Stomach (tissue), 9 donors: ENCODE data around the gene SPON2. TPM values are rescaled to one million over a fixed set of nuclear protein-coding genes. Genes with fewer than 3 reads are reported as not detected.
A peak's percentile ranks its signal among the peaks of the same experiment; 100 is the strongest.

Source experiments
- DNase-seq, 2 donors: peaks; one replicate each; pipeline versions ENCODE4 v3.0.0 to v3.0.0-alpha.2; 2013 to 2019
- H3K27ac ChIP-seq, 5 donors: fragments of 200-600 bp in 4 of 5; sonication (generic) in 4 of 5; one replicate each; pipeline ENCODE4 v1.5.1; 2013 to 2019; ENCODE audit warnings: mild to moderate bottlenecking in 1 of 5, moderate library complexity in 1 of 5
- H3K27me3 ChIP-seq, 3 donors: fragments of 200-600 bp; sonication (generic); one replicate each; pipeline ENCODE4 v1.5.1; 2017 to 2019; ENCODE audit warnings: mixed run types in 1 of 3
- H3K36me3 ChIP-seq, 4 donors: fragments of 200-600 bp; sonication (generic); 1 replicate in 3 of 4; 2 replicates in 1 of 4; pipeline ENCODE4 v1.5.1; 2016 to 2019
- H3K4me1 ChIP-seq, 4 donors: fragments of 200-600 bp; sonication (generic); one replicate each; pipeline ENCODE4 v1.5.1; 2016 to 2019
- H3K4me3 ChIP-seq, 4 donors: fragments of 200-600 bp; sonication (generic) in 3 of 4; one replicate each; pipeline ENCODE4 v1.5.1; 2016 to 2019; ENCODE audit warnings: mild to moderate bottlenecking in 1 of 4
- H3K9me3 ChIP-seq, 4 donors: fragments of 200-600 bp; sonication (generic); one replicate each; pipeline ENCODE4 v1.5.1; 2016 to 2019
- CTCF ChIP-seq, 7 experiments: fragments of 450-650 bp in 4 of 7; fragments of 200-600 bp in 3 of 7; sonication (generic) in 3 of 7; IDR thresholded peaks; one replicate each; pipeline ENCODE4 v1.5.1; 2016 to 2019; ENCODE audit warnings: antibody characterized with exemption in 7 of 7, control low read depth in 2 of 7, mild to moderate bottlenecking in 1 of 7
- EP300 ChIP-seq: sonication (generic); formaldehyde crosslinking; IDR thresholded peaks from one replicate; pipeline ENCODE4 v1.6.1; 2017; ENCODE audit warnings: antibody characterized with exemption
- POLR2A ChIP-seq, 4 donors: fragments of 450-650 bp; IDR thresholded peaks; one replicate each; pipeline ENCODE4 v1.6.1; 2016; ENCODE audit warnings: antibody characterized with exemption in 4 of 4, control low read depth in 2 of 4, mild to moderate bottlenecking in 1 of 4, moderate library complexity in 1 of 4
- POLR2AphosphoS5 ChIP-seq, 3 donors: sonication (generic); formaldehyde crosslinking; IDR thresholded peaks; one replicate each; pipeline ENCODE4 v1.6.1; 2016; ENCODE audit warnings: antibody characterized with exemption in 3 of 3
- WGBS, 5 donors: extraction: QIAGEN DNeasy Blood & Tissue Kit in 3 of 5; methylation state at CpG; one replicate each; pipeline versions ENCODE4 v1.1.5 to v1.1.7; 2013 to 2018; 5-methylcytosine and 5-hydroxymethylcytosine counted together
- intact Hi-C: fragments of 100-400 bp; cut with DNase I; formaldehyde crosslinking; loops from one replicate; pipeline ENCODE4 v1.15.1; 2023; ENCODE audit warnings: low total_unique reads
- polyA plus RNA-seq, 3 donors: library from polyadenylated mRNA; stranded (reverse); fragments of 200-250 nt; gene quantifications; one replicate each; pipeline ENCODE4 v1.2.3, GENCODE V29; 2013
- total RNA-seq, 5 donors: library from RNA; depleted of rRNA; stranded (reverse); fragments of >200 nt; gene quantifications; one replicate each; pipeline versions ENCODE4 v1.1.0 to v1.2.3, GENCODE V29; 2014 to 2016
- donor health status: healthy with polysubstance abuse.
- donor health status: Bipolar disorder and iron deficiency.
- donor health status: healthy.

SPON2 gene
- total and polyA plus RNA-seq, 8 donors: 12.8 to 224 (median 47.6) TPM

DNA sequence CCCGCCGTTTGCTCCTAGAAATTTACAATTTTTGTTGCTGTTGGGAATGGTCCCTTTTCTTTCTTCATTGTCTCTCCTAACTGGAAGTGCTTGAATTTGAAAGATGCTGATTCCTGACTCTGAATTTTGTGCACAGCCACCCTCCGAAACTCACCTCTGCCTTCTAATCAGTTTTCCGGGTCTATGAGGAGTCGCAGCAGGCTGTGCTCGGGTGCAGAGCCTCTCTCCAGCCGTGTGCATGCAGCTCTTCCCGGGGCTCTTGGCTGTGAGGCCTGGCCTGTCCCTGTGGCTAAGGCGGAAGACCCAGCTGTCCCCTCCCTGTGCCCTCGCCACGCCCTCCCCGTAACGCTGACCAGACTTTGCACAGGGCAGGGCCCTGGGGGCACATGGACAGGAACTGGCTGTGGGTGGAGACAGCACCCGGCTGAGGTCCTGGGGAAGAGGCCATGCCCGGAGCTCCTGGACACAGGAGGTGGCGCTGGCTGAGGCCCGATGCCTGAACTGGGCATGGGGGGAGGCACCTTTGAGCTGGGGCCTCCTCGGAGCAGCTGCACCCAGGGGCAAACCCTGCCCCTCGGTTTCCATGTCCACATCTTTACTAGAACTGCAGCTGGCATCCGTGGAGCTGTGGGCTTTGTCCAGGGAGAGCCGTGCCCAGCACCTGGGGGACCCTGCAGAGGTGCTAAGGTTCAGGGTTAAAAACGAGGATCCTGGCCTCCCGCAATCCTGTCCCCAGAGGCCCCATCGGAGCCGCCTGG, 32.6 kb upstream of the SPON2 start:
- 52 to 72% (median 58%) methylated on average over 17 to 25 of the region's 25 CpGs for WGBS, 5 donors
- H3K27me3 ChIP-seq: no peaks in the 10 kb centered on the region
- peak overlapping the region in 4 of 5 donors; percentile 19 to 92 (median 69) for H3K27ac ChIP-seq
- H3K36me3 ChIP-seq: peaks cover 0 to under 1% (median 0%) of the 10 kb centered on the region in 4 donors
- H3K9me3 ChIP-seq: no peaks in the 10 kb centered on the region
- peaks cover 60 to 95% (median 84%) of the 10 kb centered on the region in 4 donors for H3K4me1 ChIP-seq
- intact Hi-C loops: no loop called here
- H3K4me3 ChIP-seq: no peak overlapping the region
- TF ChIP-seq POLR2AphosphoS5 (IDR thresholded peaks at IDR 0.05) (peak in 2 of 3 donors; percentile 27 to 52), POLR2A (IDR thresholded peaks at IDR 0.05) (no peak)
- DNase-seq: peak; percentile 64 to 69

DNA sequence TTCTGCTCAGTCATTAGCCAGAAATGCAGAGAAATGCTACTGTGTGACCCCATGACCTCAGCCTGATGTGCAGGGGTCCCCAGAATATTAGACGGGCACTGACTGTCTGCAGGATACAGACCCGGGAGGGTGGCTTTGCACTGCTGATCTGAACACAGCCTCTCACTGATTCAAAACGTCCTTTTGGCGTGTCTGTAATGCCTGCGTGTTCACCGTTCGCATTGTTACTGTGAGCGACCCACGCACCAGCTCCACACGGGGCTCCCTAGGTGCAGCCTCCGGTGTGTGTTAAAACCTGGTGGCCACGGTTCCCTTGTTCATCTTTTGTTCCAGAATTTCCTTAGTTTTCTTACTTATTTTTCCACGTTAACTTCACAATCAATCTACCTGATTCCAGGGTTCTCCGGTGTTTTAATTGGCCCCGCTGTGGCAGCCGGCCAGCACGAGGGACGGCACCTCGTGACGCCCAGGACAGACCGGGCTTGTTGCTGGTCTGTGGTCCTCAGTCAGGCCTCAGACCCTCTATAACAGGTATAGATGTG, 32.0 kb upstream of the SPON2 start:
- intact Hi-C loops: no loop called here
- H3K4me3 ChIP-seq: no peak overlapping the region
- H3K4me1 ChIP-seq: peaks cover 58 to 95% (median 84%) of the 10 kb centered on the region in 4 donors
- H3K27ac ChIP-seq: peak overlapping the region in 4 of 5 donors; percentile 84 to 92 (median 86)
- WGBS, 5 donors: 90 to 91% (median 91%) methylated on average over 21 of the region's 21 CpGs
- TF ChIP-seq CTCF (IDR thresholded peaks at IDR 0.05) (no peak), EP300 (no peak), POLR2AphosphoS5 (IDR thresholded peaks at IDR 0.05) (no peak), POLR2A (IDR thresholded peaks at IDR 0.05) (no peak)
- DNase-seq: peak in 1 of 2 donors; percentile 20
- H3K9me3 ChIP-seq: no peaks in the 10 kb centered on the region
- no peaks in the 10 kb centered on the region for H3K36me3 ChIP-seq
- H3K27me3 ChIP-seq: no peaks in the 10 kb centered on the region

- intact Hi-C loops: no loop called here
- DNase-seq: peak in 1 of 2 donors; percentile 2
Observed at GRCh38 chr4:1203026-1203616, 30.7 kb upstream of the SPON2 start.

DNA sequence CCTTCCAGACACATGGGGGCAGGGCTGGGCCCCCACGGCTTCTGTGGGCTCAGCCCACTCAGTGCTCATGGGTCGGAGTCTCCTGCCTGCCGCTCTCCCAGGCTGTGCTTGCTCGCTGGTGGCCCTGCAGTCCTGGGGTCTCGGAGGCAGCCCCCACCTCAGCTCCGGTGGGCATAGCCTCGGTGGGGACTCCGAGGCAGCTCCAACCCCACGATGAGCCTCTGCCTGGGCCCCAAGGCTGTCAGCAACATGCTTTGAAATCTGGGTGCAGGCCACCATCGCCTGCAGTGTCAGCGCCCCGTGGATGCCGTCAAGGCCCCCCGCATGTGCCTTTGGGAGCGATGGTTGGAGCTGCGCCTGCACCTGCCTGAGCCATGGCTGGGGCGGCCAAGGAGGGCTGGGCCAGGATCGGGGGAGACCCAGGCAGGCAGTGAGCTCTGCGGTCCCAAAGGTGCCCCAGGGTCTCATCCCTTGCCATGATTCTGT, 30.2 kb upstream of the SPON2 start:
- intact Hi-C loops: no loop called here
- DNase-seq: peak; percentile 4 to 17
- H3K4me3 ChIP-seq: no peak overlapping the region
- H3K9me3 ChIP-seq: no peaks in the 10 kb centered on the region
- peak overlapping the region; percentile 82 to 92 (median 85) for H3K27ac ChIP-seq
- 85 to 96% (median 88%) methylated on average over 13 to 19 of the region's 19 CpGs for WGBS, 5 donors
- H3K4me1 ChIP-seq: peaks cover 40 to 88% (median 66%) of the 10 kb centered on the region in 4 donors
- no peak for TF ChIP-seq CTCF (IDR thresholded peaks at IDR 0.05)
- TF ChIP-seq EP300: no peak
- TF ChIP-seq POLR2A (IDR thresholded peaks at IDR 0.05): no peak
- no peak for TF ChIP-seq POLR2AphosphoS5 (IDR thresholded peaks at IDR 0.05)
- H3K27me3 ChIP-seq: no peaks in the 10 kb centered on the region
- no peaks in the 10 kb centered on the region for H3K36me3 ChIP-seq

More at GRCh38 chr4:1203026-1203616, 30.7 kb upstream of the SPON2 start:
- Histone ChIP-seq H3K9me3 (no peaks in the 10 kb centered on the region), H3K27me3 (no peaks in the 10 kb centered on the region), H3K36me3 (no peaks in the 10 kb centered on the region), H3K27ac (peak overlapping the region; percentile 82 to 92 (median 85)), H3K4me1 (peaks cover 46 to 93% (median 71%) of the 10 kb centered on the region in 4 donors), H3K4me3 (no peak overlapping the region)
- TF ChIP-seq POLR2A (IDR thresholded peaks at IDR 0.05) (no peak), POLR2AphosphoS5 (IDR thresholded peaks at IDR 0.05) (no peak)
- WGBS, 5 donors: 82 to 87% (median 84%) methylated on average over 12 to 13 of the region's 13 CpGs

- H3K36me3 ChIP-seq: no peaks in the 10 kb centered on the region
- peak; percentile 73 to 81 for DNase-seq
- no peaks in the 10 kb centered on the region for H3K9me3 ChIP-seq
- intact Hi-C loops: no loop called here
- H3K27me3 ChIP-seq: no peaks in the 10 kb centered on the region
- H3K4me1 ChIP-seq: peaks cover 39 to 82% (median 62%) of the 10 kb centered on the region in 4 donors
- peak overlapping the region; percentile 82 to 92 (median 85) for H3K27ac ChIP-seq
- peak overlapping the region in 2 of 4 donors; percentile 32 to 41 for H3K4me3 ChIP-seq
- TF ChIP-seq POLR2A (IDR thresholded peaks at IDR 0.05): no peak
- no peak for TF ChIP-seq CTCF (IDR thresholded peaks at IDR 0.05)
- peak; percentile 38 for TF ChIP-seq EP300
- peak; percentile 63 to 88 (median 87) for TF ChIP-seq POLR2AphosphoS5 (IDR thresholded peaks at IDR 0.05)
- 59 to 70% (median 67%) methylated on average over 26 of the region's 26 CpGs for WGBS, 5 donors
Observed at GRCh38 chr4:1201851-1202525, 29.6 kb upstream of the SPON2 start.
